Right ventricle myocardium superior (tissue), 1 donor: ENCODE results near the gene SALL1. TPM values are rescaled to one million over a fixed set of nuclear protein-coding genes. Genes with fewer than 3 reads are reported as not detected.

Source experiments
- ATAC-seq: fragments of 200-7000 bp; cut with Tn5 transposase; one replicate; pipeline ENCODE4 v1.9.1; 2020; ENCODE audit warnings: mild to moderate bottlenecking; ENCODE audit not compliant: poor library complexity
- DNase-seq: peaks from one replicate; pipeline ENCODE4 v3.0.0-alpha.2; 2020
- intact Hi-C: fragments of 100-400 bp; cut with DNase I; formaldehyde crosslinking; loops from one replicate; pipeline ENCODE4 v1.11.2; 2022
- long read RNA-seq: library from polyadenylated mRNA; unstranded; transcript quantifications from one replicate; pipeline ENCODE4 v2.0.0, GENCODE V29; 2021
- total RNA-seq: library from RNA; stranded (reverse); fragmentation: NEBNext Ultra II Directional; extraction: Animal tissue kit (Norgen Biotek cat#: 25700); gene quantifications from one replicate; pipeline ENCODE4 v1.2.1, GENCODE V29; 2021
- donor health status: DM: no; HTN: yes; CAD: no; lungs with severe emphysema.

Gene SALL1
- total RNA-seq: 0.46 TPM
- long read RNA-seq: 0 reads

DNA sequence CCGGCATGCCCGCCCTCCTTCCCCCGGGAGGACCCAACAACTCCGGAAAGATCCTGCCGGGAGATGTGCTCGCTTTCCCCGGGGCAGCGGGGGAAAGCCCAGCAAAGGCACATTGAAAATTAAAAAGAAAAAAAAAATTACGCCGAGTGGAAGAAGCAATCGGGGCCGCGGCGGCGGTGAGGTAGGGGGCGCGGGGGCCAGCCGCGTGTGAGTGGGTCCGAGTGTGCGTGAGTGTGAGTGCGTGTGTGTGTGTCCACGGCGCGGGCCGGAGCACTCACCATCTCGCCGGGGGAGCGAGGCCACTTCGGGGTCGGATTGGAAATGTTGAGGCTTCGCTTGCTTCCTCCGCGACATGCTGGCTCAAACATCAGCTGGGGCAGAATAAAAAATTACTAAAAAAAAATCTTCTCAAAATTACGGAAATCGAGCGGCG lies at the start of gene SALL1:
Gene SALL1, minus strand, starts transcription at position 383 of the 433 bp plus-strand sequence. Its CDS starts 29 bp downstream, at position 354.
- DNase-seq (no peak), ATAC-seq (no peak)
- intact Hi-C loops: no loop called here

DNA sequence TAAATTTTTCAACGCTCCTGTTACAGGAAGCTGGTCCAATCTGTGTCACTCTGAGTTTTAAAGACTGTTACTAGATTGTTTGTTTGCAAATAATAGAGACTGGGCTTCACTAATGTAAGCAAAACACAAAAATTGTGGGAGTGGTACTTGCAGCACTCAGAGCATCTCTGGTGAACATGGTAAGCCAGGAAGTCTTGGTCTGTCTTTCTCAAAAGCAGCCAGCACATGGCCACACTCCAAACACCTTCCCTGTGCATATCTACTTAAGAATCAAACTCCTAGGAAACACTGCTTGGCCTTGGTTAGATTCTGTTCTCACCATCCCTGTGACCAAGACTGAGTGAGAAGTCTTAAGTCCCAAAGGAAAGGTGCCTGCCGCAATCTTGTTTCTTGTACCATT lies 49.7 kb upstream of the SALL1 start:
- ATAC-seq (no peak), DNase-seq (no peak)
- intact Hi-C loops: no loop called here

DNA sequence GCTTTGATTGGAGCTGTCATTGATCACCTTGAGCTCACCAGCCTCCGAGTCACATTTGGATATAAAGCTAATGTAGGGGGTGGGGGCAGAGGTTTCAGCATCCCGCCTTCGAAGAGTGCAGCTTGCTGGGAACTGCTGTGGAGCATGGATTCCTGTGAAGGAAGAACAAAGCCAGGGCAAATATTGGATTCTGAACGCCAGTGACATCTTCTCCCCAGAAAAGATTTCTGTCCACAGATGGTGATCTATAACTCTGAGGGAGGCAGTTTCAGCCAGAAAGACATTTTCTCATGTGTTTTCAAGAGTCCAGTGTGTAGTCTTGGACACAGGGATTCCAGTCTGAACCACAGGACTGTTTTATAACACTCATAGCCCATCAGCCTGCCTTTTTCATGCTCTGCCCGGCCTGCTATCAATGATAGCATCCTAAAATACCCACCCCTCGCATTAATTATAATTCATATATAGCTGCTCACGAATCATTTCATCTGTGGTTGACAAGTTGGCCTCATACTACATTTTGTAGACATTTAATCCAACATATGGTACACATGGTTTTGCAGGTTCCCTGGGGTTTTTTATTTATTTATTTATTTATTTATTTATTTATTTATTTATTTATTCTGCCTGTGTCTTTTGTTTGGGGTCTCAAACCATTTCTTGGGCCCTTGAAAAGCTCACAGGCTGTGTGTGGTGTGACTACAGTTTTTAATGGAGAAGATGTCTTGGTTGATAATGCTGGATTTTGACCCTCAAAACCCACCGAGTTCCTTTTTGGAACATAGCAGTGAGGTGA lies 47.1 kb upstream of the SALL1 start:
- ATAC-seq (no peak), DNase-seq (no peak)
- intact Hi-C loops: no loop called here

DNA sequence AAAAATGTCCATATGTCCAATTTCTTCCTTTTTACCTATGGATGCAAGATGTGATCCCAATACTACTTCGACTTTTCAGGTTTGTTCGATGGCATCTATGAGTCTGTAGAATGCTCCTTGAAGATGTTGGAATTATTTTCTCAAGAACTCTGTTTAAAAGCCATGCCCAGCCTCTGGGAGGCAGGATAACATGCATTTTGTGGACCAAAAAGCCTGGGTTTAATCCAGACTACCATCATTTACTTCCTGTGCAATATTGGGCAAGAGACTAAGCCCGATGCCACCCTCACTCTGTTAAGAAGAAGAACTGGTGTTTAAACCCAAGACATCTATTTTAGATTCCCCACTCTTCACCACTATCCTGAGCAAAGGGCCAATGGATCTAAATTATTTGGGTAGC lies 42.8 kb upstream of the SALL1 start:
- ATAC-seq (no peak), DNase-seq (no peak)
- intact Hi-C loops: no loop called here

DNA sequence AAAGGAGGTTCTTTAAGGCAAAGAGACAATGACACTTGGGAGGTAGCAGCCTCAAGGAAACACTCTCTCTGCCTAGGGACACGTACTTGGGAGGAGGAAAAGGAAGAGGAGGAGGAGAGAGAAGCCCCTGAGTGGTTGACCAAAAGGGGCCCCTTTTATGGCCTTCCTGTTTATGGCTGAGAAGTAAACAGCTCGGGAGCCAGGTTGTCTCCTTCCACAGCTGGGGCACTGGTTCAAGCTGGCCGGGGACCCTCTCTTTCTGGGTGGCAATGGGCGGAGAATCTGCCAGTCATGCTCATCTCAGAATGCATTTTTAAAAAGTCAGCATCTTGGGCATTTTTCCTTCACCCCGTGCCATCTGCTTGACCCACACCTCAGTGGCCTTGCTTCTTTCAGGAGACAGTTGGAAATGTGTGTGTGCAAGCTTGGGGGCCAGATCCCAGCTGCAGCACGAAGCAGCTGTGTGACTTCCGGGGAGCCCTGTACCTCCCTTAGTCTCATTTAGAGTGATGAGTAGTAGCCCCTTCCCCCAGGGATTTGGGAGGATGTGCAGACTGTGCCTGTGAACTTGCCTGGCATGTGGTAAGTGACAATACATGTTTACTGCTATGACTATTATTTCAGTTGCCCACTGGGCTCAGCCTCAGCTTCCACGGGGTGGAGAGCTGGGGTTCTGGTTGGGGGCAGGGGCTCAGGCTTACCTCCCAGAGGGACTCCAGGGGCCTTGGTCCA lies 33.8 kb upstream of the SALL1 start:
- intact Hi-C loops: no loop called here
- no peak for DNase-seq
- ATAC-seq: no peak

DNA sequence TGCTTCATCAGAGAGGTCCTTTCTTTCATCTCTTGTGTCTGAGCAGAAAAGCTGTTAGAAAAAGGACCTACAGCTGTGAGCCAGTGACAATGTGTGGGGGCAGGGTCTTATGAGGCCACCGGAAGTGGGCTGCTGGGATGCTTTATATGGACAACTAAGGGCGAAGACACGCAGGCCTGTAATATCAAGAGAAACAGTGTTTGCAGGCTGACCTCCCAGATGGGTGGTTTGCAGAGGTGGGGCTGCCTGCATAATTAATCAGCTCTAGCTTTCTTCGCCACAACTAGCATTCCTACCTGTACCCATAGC lies 30.4 kb upstream of the SALL1 start:
- DNase-seq (no peak), ATAC-seq (no peak)
- intact Hi-C loops: no loop called here

DNA sequence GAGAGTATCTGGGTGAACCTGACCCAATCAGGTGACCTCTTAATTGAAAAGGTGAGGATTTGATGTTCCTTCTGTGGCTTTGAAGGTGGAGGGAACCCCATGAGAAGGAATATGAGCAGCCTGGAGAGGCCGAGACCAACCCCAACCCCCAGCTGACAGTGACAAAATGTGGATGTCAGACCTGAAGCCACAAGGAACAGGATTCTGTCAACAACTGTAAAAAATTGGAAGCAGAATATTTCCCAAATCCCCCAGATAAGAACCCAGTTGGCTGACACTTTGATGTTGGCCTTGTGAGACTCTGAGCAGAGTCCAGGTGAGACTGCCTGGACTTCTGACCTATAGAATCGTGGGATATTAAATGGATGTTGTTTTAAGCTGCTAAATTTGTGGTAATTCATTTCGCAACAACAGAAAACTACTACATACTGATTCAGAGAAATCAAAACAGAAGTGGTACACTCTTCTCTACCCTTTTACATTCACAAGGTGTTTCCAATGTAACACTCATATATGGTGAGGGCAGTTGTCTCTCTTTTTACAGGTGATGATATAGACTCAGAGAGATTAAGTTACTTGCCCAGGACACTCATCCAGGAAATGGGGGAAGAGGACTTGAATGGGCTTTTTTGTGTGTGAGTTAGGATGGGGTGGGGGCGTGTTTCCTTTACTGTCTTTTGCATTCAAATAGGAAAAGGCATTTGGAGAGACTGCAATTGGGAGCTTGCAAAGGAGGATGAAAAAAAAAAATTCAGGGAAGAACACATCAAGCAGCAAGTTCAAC lies 29.8 kb upstream of the SALL1 start:
- intact Hi-C loops: no loop called here
- no peak for ATAC-seq
- no peak for DNase-seq

DNA sequence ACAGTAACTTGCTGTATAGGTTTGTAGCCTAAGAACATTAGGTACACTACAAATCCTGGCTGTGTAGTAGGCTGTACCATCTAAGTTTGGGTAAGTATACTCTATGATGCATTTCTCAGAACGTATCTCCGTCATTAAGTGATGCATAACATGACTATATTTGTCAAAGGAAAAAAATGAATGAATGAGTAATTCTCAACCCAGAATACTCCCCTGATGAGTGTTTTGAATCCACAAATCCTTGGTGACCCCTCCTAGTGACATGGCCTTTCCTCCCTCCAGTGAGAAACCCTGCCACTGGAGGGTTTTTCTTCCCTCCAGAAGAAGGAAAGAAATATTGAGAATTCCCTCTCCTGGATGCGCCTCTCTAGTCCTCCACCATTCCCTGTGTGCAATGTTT lies 24.0 kb upstream of the SALL1 start:
- intact Hi-C loops: no loop called here
- DNase-seq (no peak), ATAC-seq (no peak)

DNA sequence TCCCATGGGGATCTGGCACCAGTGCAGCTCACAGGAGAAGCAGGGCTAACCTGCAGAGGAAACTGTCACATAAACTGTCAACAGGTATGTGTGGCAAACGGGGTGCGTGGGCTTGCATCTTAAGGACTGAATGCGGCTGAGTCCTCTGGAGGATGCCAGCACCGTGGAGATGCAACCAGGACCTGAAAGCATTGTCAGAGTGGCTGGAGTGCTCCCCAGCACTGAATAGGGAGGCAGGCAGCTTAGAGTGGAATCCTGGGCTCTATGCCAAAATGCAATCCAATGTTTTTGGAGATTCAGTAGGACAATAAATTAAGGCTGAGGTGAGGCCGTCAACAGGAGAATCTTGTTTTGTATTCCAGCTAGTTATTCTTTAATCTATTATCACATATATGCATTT lies 21.3 kb upstream of the SALL1 start:
- intact Hi-C loops: no loop called here
- DNase-seq (no peak), ATAC-seq (no peak)

DNA sequence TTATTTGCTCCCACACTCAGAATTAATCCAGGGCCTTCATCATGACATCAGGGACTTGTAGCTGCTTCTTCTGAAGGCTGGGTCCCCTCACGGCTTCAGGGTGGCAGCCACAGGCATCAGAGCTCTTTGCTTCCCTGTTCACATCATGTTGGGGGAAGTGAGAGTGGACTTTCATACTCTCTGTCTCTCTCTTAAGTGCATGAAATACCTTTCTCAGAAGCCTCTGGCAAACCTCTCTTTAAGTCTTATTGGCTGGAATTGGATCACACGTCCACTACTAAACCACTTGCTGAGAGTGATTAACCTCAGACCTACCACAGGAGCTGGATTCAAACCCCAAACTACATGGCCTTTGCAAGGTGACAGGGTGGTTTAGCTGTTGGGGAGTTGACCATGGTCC lies 17.7 kb upstream of the SALL1 start:
- DNase-seq (no peak), ATAC-seq (no peak)
- intact Hi-C loops: no loop called here

DNA sequence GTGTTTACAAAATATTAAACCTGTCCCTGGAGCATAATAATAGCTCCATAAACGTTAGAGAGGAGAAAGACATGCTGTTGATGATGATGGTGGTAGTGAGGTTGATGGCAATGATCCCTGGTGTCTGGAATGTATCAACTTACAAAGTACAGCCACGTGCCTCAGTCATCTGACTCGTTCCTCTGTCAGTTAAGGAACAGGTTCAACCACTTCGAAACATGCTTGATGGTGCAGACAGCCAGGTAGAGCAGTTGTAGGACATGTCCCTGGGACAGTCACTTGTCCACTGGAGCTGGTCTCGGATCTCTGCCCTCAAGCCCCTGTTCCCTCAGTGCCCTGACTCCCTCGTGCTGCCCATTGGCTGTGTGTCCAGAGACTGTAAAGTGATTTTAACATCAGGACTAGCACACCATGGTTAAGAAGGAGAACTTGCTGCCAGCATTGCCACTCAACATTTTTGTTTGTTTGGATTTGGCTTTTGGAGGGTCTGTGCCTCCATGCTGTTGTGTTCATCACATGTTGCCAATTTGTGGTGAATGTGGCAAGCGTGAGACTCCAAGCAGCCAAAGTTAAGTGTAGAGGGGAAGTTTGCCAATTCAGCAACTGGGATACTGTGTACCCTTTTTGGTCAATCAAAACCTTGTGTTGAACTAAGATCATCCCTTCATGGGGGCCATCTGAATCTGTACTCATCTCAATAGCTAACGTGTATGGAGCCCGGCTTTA lies 16.3 kb upstream of the SALL1 start:
- no peak for DNase-seq
- no peak for ATAC-seq
- intact Hi-C loops: no loop called here

DNA sequence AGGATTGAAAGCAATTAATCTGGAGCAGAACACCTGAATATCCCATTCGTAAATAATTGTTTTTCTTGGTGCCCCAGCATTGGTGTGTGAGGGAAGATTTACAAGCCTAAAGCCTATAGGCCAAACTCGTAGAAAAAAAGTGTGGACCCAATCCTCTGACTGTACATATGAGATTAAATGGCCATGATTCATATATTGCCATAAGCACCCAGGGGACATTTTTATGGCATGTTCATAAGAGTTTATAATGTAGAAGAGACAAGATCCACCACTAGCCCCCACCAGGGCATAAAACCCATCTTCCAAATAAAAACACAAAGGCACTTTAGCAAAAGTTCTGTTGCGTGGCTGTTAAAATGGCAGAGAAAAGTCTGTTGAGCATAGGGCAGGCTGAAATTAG lies 15.5 kb upstream of the SALL1 start:
- DNase-seq (no peak), ATAC-seq (no peak)
- intact Hi-C loops: no loop called here

DNA sequence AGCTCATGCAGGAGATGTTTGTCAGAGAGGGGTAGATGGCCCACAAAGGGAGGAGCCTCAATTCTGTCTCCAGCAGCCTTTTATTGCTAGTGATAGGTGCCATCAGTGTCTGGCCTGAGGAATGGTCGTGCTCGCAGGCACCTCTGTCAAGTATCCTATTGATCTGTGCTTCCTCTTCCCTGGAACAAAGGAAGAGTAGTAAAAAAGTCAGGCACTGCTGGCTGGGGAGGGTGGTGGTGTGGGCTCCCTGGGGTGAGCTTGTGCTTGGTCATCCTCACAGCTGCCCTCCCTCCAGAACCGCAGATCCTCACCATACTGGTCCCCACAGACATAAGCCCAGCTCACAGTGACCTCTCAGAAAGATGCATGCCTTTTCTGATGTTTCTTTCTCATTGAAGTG lies 15.0 kb upstream of the SALL1 start:
- DNase-seq: no peak
- intact Hi-C loops: no loop called here
- no peak for ATAC-seq

DNA sequence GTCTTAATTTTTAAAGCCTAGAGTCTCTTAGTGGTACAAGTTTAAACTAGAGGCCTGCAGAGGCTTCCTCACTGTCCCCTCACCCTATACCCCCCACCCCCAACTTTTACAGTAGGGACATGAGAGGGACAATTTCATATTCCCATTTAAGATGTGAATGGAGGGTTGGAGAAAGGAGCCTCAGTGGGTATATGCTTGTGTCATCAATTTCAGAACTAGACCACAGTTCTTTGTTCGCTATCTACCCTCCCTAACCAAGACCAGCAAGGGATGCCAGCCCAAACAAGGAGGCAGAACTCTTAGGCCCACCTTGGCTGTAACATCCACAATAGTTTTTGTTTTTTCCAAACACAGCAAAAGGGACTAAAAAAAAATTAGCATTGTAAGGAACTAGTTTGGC lies 14.0 kb upstream of the SALL1 start:
- intact Hi-C loops: no loop called here
- no peak for ATAC-seq
- DNase-seq: no peak

DNA sequence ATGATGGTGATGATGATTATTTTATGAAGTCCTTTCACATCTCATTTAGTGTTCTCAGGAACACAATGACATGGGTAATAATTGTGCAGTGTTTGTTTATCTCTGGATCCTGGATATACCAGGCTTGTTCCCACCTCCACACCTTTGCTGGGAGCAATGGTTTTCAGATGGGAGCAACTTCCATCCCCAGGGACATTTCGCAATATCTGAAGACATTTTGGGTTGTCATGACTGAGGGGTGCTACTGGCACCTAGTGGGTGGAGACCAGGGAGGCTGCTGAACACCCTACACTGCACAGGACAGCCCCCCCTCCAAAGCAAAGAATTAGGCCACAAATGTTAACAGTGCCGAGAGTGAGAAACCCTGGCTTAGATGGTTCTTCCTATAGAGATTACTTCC lies 13.5 kb upstream of the SALL1 start:
- DNase-seq: no peak

DNA sequence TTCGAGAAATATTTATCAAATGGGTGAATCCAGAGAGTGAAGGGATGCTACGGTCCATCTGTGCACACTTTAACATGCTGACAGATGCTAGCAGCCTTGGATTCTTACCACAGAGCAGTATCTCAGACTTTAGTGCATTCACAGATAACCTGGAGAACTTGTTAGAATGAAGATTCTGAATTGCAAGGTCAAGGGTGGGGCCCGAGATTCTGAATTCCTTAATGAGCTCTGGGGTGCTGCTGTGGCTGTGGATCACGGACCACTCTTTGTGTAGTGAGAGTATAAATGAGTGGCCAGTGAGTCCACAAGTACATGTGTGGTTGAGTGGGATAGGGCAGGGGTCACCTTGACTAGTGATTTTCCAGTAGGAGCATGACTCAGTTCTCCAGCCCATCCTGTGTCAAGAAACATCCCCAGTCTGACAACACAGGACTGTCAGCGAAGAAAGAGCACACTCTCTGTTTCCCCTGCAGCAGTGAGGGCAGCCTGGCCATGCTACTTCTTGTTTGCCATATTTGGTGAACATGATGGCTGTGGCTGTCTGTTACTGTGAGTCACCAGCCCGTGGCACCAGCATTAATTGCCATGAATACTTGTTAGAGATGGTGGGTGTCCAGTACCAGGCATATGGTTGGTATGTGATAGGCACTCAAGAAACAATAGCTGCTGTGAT lies 13.0 kb upstream of the SALL1 start:
- intact Hi-C loops: no loop called here
- no peak for DNase-seq
- no peak for ATAC-seq

More for the DNA sequence above, 13.5 kb upstream of the SALL1 start:
- ATAC-seq: no peak
- intact Hi-C loops: no loop called here

DNA sequence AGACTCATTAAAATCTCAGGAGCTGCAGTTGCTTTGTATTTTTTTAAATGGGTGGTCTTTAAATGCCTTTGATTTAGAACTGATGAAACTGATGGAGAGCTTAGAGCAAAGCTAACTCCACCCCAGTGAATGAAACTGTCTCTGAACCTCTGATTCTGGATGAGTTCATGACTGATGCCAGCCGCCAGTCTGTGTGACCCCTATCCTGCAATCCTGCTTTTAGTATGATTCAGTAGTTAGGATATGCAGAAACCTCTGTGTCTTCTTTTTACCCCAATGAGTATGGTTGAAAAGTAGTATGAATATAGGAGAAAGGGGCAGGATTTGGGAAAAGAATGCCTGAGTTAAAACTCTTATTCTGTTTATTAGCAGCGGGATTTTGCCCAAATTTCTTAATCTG lies 12.3 kb upstream of the SALL1 start:
- DNase-seq: no peak
- no peak for ATAC-seq
- intact Hi-C loops: no loop called here

DNA sequence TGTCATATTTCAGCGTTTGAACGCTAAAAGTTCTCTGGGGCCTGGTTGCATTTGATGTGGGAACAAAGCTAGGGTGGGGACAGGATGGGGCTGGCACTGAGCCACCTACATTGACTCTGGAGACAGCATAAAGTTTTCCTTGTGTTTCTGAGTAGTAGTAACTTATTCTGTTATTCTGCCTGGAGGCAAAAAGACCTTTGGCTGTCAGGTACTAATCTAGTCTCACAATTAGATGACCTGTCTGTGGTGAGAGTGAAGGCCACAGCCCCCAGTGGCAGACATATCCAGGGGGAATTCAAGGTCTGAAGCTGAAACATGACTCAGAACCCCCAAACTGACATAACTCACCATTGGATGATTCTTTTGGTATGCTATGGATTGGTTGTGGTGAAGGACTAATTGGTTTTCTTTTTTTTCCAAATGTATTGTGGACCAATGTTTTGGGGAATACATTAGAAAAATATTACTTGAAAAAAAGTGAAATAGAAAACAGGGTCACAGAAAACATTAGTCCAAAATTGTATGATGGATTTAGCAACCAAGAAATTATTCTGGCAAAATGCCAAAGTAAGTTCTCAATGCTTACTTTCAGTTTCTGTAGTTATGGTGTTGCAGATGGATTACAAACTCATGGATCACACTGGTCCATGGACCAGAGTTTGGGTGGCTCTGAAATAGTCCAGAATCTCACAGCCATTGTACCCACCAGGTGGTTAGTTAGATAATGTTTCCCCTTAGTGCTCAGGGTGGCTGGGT lies 10.5 kb upstream of the SALL1 start:
- no peak for DNase-seq
- ATAC-seq: no peak
- intact Hi-C loops: no loop called here
